HepG2 (cell line): ENCODE data around the gene GNB1. TPM values are rescaled to one million over a fixed set of nuclear protein-coding genes. Genes with fewer than 3 reads are reported as not detected.

ENCODE experiments used
- ATAC-seq: fragments of 200-7000 bp; cut with Tn5 transposase; 3 replicates; pipeline ENCODE4 v1.9.1; 2020; ENCODE audit warnings: mild to moderate bottlenecking, moderate library complexity
- BruUV-seq: library from RNA; stranded (reverse); fragments of 400-500 nt; replicated peaks from 2 replicates; lab custom pipeline; 2021; lab: Mats Ljungman, UMichigan
- CTCF ChIA-PET: fragments of 300-600 bp; formaldehyde crosslinking; extraction: SDS; loops from one replicate; lab custom pipeline; 2021; ENCODE audit warnings: low total read pairs, inconsistent platforms, low intra/inter-chr PET ratio; lab: Yijun Ruan, JAX
- POLR2A ChIA-PET: fragments of 350-600 bp; sonication (Branson Sonifier 250); formaldehyde crosslinking; loops from one replicate; lab custom pipeline; 2020; ENCODE audit warnings: antibody characterized with exemption, inconsistent platforms; lab: Yijun Ruan, JAX
- DNase-seq: peaks from one replicate; pipeline ENCODE4 v3.0.0-alpha.2; 2015; ENCODE audit warnings: low spot score
- FAIRE-seq: peaks from 3 replicates; lab custom pipeline; 2011; peaks lifted over from hg19 to GRCh38; lab: Jason Lieb, UNC
- H2AFZ ChIP-seq: one replicate; pipeline ENCODE4 v1.6.1; 2011; ENCODE audit warnings: low read length, inconsistent platforms
- H3K27ac ChIP-seq: fragments of 300-600 bp; 3 replicates; pipeline ENCODE4 v1.8.0; 2011; ENCODE audit warnings: mixed run types, mild to moderate bottlenecking, mixed read lengths, low read length, inconsistent platforms; ENCODE audit not compliant: insufficient read depth; ENCODE audit errors: extremely low read length
- H3K27me3 ChIP-seq, 2 experiments: fragments of 200-600 bp in 1 of 2; 2 replicates in 1 of 2; 3 replicates in 1 of 2; pipeline versions ENCODE4 v1.6.0 to v1.8.0; 2011; ENCODE audit warnings: low read length in 2 of 2, mild to moderate bottlenecking in 2 of 2, moderate library complexity in 2 of 2, inconsistent platforms in 1 of 2; ENCODE audit not compliant: insufficient read depth in 2 of 2, control insufficient read depth in 1 of 2
- H3K36me3 ChIP-seq, 2 experiments: fragments of 200-600 bp in 1 of 2; replicated peaks in 1 of 2; 2 replicates in 1 of 2; 3 replicates in 1 of 2; pipeline versions ENCODE4 v1.5.1 to v1.8.0; 2011; ENCODE audit warnings: low read length in 2 of 2, inconsistent platforms in 1 of 2; ENCODE audit not compliant: insufficient read depth in 2 of 2, control insufficient read depth in 1 of 2
- H3K4me1 ChIP-seq: 2 replicates; pipeline ENCODE4 v1.5.1; 2012; ENCODE audit warnings: low read length, inconsistent platforms; ENCODE audit not compliant: insufficient read depth
- H3K4me2 ChIP-seq: 2 replicates; pipeline ENCODE4 v1.6.0; 2011; ENCODE audit warnings: low read depth, low read length, inconsistent platforms
- H3K4me3 ChIP-seq, 3 experiments: fragments of 200-600 bp in 1 of 3; sonication (generic), shearing (Covaris generic) in 1 of 3; replicated peaks in 1 of 3; 2 replicates each; pipeline ENCODE4 v1.5.1; 2011 to 2016; ENCODE audit warnings: low read length in 3 of 3, inconsistent platforms in 2 of 3, low read depth in 2 of 3, mild to moderate bottlenecking in 2 of 3, control low read depth in 1 of 3, mixed read lengths in 1 of 3; ENCODE audit not compliant: insufficient read depth in 1 of 3
- H3K79me2 ChIP-seq: one replicate; pipeline ENCODE4 v1.6.1; 2011; ENCODE audit warnings: low read length, inconsistent platforms; ENCODE audit not compliant: insufficient read depth
- H3K9ac ChIP-seq: 2 replicates; pipeline ENCODE4 v1.6.0; 2011; ENCODE audit warnings: mild to moderate bottlenecking, low read depth, low read length, inconsistent platforms; ENCODE audit not compliant: insufficient read depth
- H3K9me3 ChIP-seq: 2 replicates; pipeline ENCODE4 v1.5.1; 2012; ENCODE audit warnings: mild to moderate bottlenecking, low read length
- H4K20me1 ChIP-seq: 2 replicates; pipeline ENCODE4 v1.6.0; 2011; ENCODE audit warnings: inconsistent platforms, mild to moderate bottlenecking, low read length, moderate library complexity; ENCODE audit not compliant: insufficient read depth
- DPF2 ChIP-seq: sonication (generic); formaldehyde crosslinking; IDR thresholded peaks from 2 replicates; pipeline ENCODE4 v1.4.0; 2020; ENCODE audit warnings: mild to moderate bottlenecking, low read depth, missing genetic modification reagents, borderline replicate concordance
- FOXO1 ChIP-seq: sonication (generic); formaldehyde crosslinking; IDR thresholded peaks from 2 replicates; pipeline ENCODE4 v1.4.0; 2020; ENCODE audit warnings: missing genetic modification reagents
- HOXA5 ChIP-seq: sonication (generic); formaldehyde crosslinking; IDR thresholded peaks from 2 replicates; pipeline ENCODE4 v1.4.0; 2020; ENCODE audit warnings: missing genetic modification reagents
- IKZF4 ChIP-seq: sonication (generic); formaldehyde crosslinking; IDR thresholded peaks from 2 replicates; pipeline ENCODE4 v1.5.1; 2020; ENCODE audit warnings: borderline replicate concordance, mild to moderate bottlenecking, low read depth, missing genetic modification reagents; ENCODE audit errors: not compliant biosample characterization
- IRF2 ChIP-seq: IDR thresholded peaks from 2 replicates; pipeline ENCODE4 v1.6.1; 2018; ENCODE audit warnings: missing genetic modification reagents, missing compliant biosample characterization
- LCORL ChIP-seq, 2 experiments: fragments of 450-650 bp in 1 of 2; sonication (generic) in 1 of 2; formaldehyde crosslinking in 1 of 2; IDR thresholded peaks; 2 replicates each; pipeline versions ENCODE4 v1.5.0 to v1.6.1; 2017 to 2020; ENCODE audit warnings: antibody characterized with exemption in 1 of 2, missing genetic modification reagents in 1 of 2
- POLR2AphosphoS2 ChIP-seq: IDR thresholded peaks from 2 replicates; pipeline ENCODE4 v1.6.1; 2011; ENCODE audit warnings: low read depth, low read length, improper control_type of control experiment
- RFX1 ChIP-seq: fragments of 450-650 bp; IDR thresholded peaks from 2 replicates; pipeline ENCODE4 v1.6.1; 2017
- RFXAP ChIP-seq: sonication (generic); formaldehyde crosslinking; IDR thresholded peaks from 2 replicates; pipeline ENCODE4 v1.4.0; 2020; ENCODE audit warnings: missing genetic modification reagents, borderline replicate concordance
- ZNF335 ChIP-seq: sonication (generic); formaldehyde crosslinking; IDR thresholded peaks from 2 replicates; pipeline ENCODE4 v1.4.0; 2020; ENCODE audit warnings: missing genetic modification reagents
- ZNF589 ChIP-seq: sonication (generic); formaldehyde crosslinking; conservative IDR thresholded peaks from 2 replicates; pipeline ENCODE4 v1.8.0; 2022; ENCODE audit warnings: mild to moderate bottlenecking, moderate library complexity, missing genetic modification reagents
- ZSCAN22 ChIP-seq: sonication (generic); formaldehyde crosslinking; IDR thresholded peaks from 2 replicates; pipeline ENCODE4 v1.4.0; 2020; ENCODE audit warnings: mild to moderate bottlenecking, missing genetic modification reagents
- WGBS: methylation state at CpG from one replicate; pipeline ENCODE4 v1.1.6; 2017; ENCODE audit warnings: low lambda C conversion rate; 5-methylcytosine and 5-hydroxymethylcytosine counted together
- in situ Hi-C: cut with HindIII; loops from 2 replicates; pipeline ENCODE4 v1.10.0; 2017; ENCODE audit warnings: low pct_unique_long_range_greater_than_20kb; ENCODE audit not compliant: extremely low pct_ligation_motif_present
- intact Hi-C: fragments of 100-400 bp; cut with micrococcal nuclease; formaldehyde crosslinking; loops from one replicate; pipeline ENCODE4 v1.10.0; 2022; ENCODE audit not compliant: unreplicated experiment
- polyA plus RNA-seq, 8 experiments: library from polyadenylated mRNA; depleted of rRNA in 3 of 8; stranded (reverse) in 7 of 8; unstranded in 1 of 8; fragments of >200 nt; fragmentation: Illumina TruSeq in 4 of 8; extraction: Trizol in 4 of 8; gene quantifications; 2 replicates each; pipeline versions ENCODE4 v1.2.1 to v1.2.3, GENCODE V29; 2011 to 2016; ENCODE audit warnings: low read depth in 4 of 8, missing spikeins in 1 of 8, mixed read lengths in 1 of 8; ENCODE audit not compliant: insufficient read depth in 1 of 8
- total RNA-seq, 5 experiments: library from RNA; depleted of rRNA; stranded (reverse); fragments of >200 nt; fragmentation: Illumina TruSeq; extraction: Trizol; gene quantifications; 2 replicates each; pipeline ENCODE4 v1.2.3, GENCODE V29; 2016; ENCODE audit warnings: low read depth in 1 of 5
- TF ChIP-seq, protein P1 (sequence below): sonication (generic); formaldehyde crosslinking; IDR thresholded peaks from 2 replicates; pipeline ENCODE4 v1.9.0; 2021; ENCODE audit warnings: missing genetic modification reagents, mild to moderate bottlenecking, borderline replicate concordance

GNB1 gene
- total and polyA plus RNA-seq, 2 of the 13 experiments (the other 11 are each of a cell fraction or from before 2014, with no cell fraction given) = 66.2 to 327 TPM

GRCh38 chr1:1875932-1876331, 15.0 kb downstream of the GNB1 start:
- intact Hi-C loops = no loop called here
- ATAC-seq = no peak
- Histone ChIP-seq H4K20me1 (peaks cover 88% of the 10 kb centered on the region), H3K9ac (no peak overlapping the region), H3K27me3 (no peaks in the 10 kb centered on the region), H3K9me3 (no peaks in the 10 kb centered on the region), H2AFZ (no peak overlapping the region), H3K4me2 (no peak overlapping the region), H3K4me1 (peaks cover 41% of the 10 kb centered on the region), H3K36me3 (peaks cover 23 to 46% of the 10 kb centered on the region in 2 experiments), H3K79me2 (peaks cover 91% of the 10 kb centered on the region)
- 100% methylated on average over 1 of the region's 1 CpG for WGBS
- CTCF ChIA-PET = no interaction called here
- FAIRE-seq = no peak
- no TSS peak for BruUV-seq
- in situ Hi-C loops = no loop called here
- DNase-seq = no peak
- TF ChIP-seq RFX1 = no peak
- TF ChIP-seq, protein P1, sequence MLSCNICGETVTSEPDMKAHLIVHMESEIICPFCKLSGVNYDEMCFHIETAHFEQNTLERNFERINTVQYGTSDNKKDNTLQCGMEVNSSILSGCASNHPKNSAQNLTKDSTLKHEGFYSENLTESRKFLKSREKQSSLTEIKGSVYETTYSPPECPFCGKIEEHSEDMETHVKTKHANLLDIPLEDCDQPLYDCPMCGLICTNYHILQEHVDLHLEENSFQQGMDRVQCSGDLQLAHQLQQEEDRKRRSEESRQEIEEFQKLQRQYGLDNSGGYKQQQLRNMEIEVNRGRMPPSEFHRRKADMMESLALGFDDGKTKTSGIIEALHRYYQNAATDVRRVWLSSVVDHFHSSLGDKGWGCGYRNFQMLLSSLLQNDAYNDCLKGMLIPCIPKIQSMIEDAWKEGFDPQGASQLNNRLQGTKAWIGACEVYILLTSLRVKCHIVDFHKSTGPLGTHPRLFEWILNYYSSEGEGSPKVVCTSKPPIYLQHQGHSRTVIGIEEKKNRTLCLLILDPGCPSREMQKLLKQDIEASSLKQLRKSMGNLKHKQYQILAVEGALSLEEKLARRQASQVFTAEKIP (CRISPR knock-in tag) = no peak
- TF ChIP-seq HOXA5 = no peak
- TF ChIP-seq FOXO1 (CRISPR knock-in tag) = no peak
- TF ChIP-seq IKZF4 = no peak
- no peak for TF ChIP-seq POLR2AphosphoS2
- no peak for TF ChIP-seq RFXAP (CRISPR knock-in tag)
- TF ChIP-seq IRF2 = no peak
- TF ChIP-seq DPF2 (CRISPR knock-in tag) = no peak
- TF ChIP-seq ZNF335 (CRISPR knock-in tag) = no peak
- no peak for TF ChIP-seq ZNF589
- TF ChIP-seq ZSCAN22 (CRISPR knock-in tag) = no peak
- TF ChIP-seq LCORL (IDR thresholded peaks at IDR 0.05) = no peak
- TF ChIP-seq LCORL (CRISPR knock-in tag; IDR thresholded peaks at IDR 0.05) = no peak
- TF ChIP-seq, all 625 proteins: peak for 0
- H3K27ac ChIP-seq = no peak overlapping the region
- POLR2A ChIA-PET = interaction anchor here (0.6 kb wide), 2 partner anchors 21 to 181 kb away, joined by 3 to 4 read pairs; no protein-coding TSS in a partner anchor
- H3K4me3 ChIP-seq = no peak overlapping the region
